Measurements from ENCODE around the gene PLXNA3.
"Not testable (repeated sequence)": the region's sequence is repeated elsewhere in the genome, so short reads cannot be mapped to it uniquely, and the experiment has no call there.

Gene PLXNA3

GRCh38 chrX:154481911-154482601 lies 24.0 kb downstream of the PLXNA3 start:
- DNase-seq: no peak

GRCh38 chrX:154482786-154483185 lies 24.7 kb downstream of the PLXNA3 start:
- no peak for DNase-seq

GRCh38 chrX:154483325-154483724 lies 25.2 kb downstream of the PLXNA3 start:
- DNase-seq: no peak

GRCh38 chrX:154484255-154485149 lies 26.4 kb downstream of the PLXNA3 start:
- no peak for DNase-seq

- no peak for DNase-seq
Observed at GRCh38 chrX:154485150-154486051, 27.3 kb downstream of the PLXNA3 start.

- DNase-seq: peak; percentile 22
Observed at GRCh38 chrX:154486052-154486395, 27.9 kb downstream of the PLXNA3 start.

GRCh38 chrX:154486396-154487207 lies 28.5 kb downstream of the PLXNA3 start, which contains the start of gene UBL4A:
Gene UBL4A, minus strand, starts transcription at chrX:154486615. Its CDS starts 31 bp downstream, at chrX:154486584.
- peak; percentile 47 for DNase-seq

- DNase-seq: no peak
Observed at GRCh38 chrX:154487518-154488290, 29.6 kb downstream of the PLXNA3 start.

- DNase-seq: no peak
Observed at GRCh38 chrX:154488336-154489075, 30.4 kb downstream of the PLXNA3 start.

- no peak for DNase-seq
Observed at GRCh38 chrX:154489182-154489581, 31.1 kb downstream of the PLXNA3 start.

- DNase-seq: no peak
Observed at GRCh38 chrX:154490021-154490413, 31.9 kb downstream of the PLXNA3 start.

- peak; percentile 80 for DNase-seq
Observed at GRCh38 chrX:154490414-154491083, 32.5 kb downstream of the PLXNA3 start, which contains the start of gene SLC10A3. Gene SLC10A3, minus strand, starts transcription at chrX:154490629. Its CDS starts 1,689 bp downstream, at chrX:154488940.

GRCh38 chrX:154494715-154495114 lies 36.6 kb downstream of the PLXNA3 start:
- DNase-seq: no peak

- no peak for DNase-seq
Observed at GRCh38 chrX:154495472-154495922, 37.4 kb downstream of the PLXNA3 start.

- DNase-seq: not testable (repeated sequence)
Observed at GRCh38 chrX:154496591-154497137, 38.6 kb downstream of the PLXNA3 start.

- DNase-seq: not testable (repeated sequence)
Observed at GRCh38 chrX:154501423-154501822, 43.3 kb downstream of the PLXNA3 start.

- DNase-seq: no peak
Observed at GRCh38 chrX:154502098-154502497, 44.0 kb downstream of the PLXNA3 start.

GRCh38 chrX:154502989-154503388 lies 44.9 kb downstream of the PLXNA3 start:
- DNase-seq: no peak

GRCh38 chrX:154505734-154506133 lies 47.7 kb downstream of the PLXNA3 start:
- DNase-seq: no peak

Measured in T-helper 9 cell (primary cell).